Measurements from ENCODE around the gene MOAP1. TPM values are rescaled to one million over a fixed set of nuclear protein-coding genes. Genes with fewer than 3 reads are reported as not detected.

MOAP1 gene
- total RNA-seq, 4 donors from 2014 or later = 12.6 to 31.6 (median 27.4) TPM

DNA sequence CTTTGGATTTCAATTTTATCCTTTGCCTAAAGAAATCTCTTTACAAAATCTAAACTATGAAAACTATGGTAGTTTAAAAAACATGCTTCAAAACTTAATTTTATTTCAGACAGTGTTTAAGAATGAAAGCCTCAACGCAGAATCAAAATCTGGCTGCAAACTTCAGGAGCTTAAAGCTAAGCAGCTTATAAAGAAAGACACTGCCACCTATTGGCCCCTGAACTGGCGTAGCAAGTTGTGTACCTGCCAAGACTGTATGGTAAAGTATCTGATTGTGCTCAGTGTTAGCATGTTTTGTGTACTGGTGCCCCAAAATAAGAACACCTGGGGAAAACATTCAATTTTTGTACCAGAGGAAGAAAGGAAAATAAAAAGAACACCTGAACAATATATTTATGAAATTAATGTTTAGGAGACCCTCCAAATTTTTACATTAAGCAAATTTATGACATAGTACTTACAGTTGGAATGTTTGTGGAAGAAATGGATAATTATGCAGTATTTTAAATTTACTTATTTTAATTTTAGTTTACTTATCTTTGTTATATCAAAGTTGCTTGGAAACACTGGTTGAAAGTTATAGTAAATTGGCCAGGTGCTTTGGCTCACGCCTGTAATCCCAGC lies 34.5 kb upstream of the MOAP1 start:
- TF ChIP-seq, protein P1, sequence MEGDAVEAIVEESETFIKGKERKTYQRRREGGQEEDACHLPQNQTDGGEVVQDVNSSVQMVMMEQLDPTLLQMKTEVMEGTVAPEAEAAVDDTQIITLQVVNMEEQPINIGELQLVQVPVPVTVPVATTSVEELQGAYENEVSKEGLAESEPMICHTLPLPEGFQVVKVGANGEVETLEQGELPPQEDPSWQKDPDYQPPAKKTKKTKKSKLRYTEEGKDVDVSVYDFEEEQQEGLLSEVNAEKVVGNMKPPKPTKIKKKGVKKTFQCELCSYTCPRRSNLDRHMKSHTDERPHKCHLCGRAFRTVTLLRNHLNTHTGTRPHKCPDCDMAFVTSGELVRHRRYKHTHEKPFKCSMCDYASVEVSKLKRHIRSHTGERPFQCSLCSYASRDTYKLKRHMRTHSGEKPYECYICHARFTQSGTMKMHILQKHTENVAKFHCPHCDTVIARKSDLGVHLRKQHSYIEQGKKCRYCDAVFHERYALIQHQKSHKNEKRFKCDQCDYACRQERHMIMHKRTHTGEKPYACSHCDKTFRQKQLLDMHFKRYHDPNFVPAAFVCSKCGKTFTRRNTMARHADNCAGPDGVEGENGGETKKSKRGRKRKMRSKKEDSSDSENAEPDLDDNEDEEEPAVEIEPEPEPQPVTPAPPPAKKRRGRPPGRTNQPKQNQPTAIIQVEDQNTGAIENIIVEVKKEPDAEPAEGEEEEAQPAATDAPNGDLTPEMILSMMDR (IDR thresholded peaks at IDR 0.05; ENCODE audit: low read depth) = no peak

DNA sequence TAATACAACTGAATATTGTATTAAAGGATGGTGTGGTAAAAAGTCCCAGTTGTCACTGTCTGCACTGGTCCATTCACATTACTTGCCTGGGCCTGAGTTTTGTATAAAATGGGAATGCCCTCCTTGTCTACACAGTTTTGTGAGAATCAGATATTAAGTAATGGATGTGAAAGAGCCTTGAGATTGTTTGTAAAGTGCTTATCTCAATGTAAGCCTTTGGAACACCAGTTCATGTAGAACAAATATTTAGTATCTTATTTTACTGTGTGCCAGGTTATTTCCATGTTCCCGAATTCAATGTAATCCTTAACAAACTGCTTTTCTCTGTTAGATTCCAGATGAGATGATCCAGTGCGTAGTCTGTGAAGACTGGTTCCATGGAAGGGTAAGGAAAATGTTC lies 29.9 kb upstream of the MOAP1 start:
- TF ChIP-seq, protein P1 (IDR thresholded peaks at IDR 0.05; ENCODE audit: low read depth) = no peak

DNA sequence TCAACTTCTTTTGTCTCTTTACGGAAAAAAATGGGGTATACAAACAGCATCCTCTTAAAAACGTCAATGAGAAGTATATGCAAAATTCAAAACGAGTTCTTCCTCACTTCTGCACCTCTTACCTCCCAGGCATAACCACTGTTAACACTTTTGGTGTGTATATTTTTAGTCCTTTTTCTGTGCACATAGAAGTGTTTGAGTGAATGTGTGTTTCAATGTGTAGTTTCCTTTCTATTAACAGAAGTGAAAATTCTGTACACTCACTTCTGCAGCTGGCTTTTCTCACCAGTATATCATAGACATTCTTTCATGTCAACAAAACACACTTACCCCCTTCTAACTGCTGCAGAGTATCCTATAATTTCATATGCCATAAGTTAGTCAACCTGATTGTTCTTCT lies 27.7 kb upstream of the MOAP1 start:
- TF ChIP-seq, protein P1 (IDR thresholded peaks at IDR 0.05; ENCODE audit: low read depth) = no peak

DNA sequence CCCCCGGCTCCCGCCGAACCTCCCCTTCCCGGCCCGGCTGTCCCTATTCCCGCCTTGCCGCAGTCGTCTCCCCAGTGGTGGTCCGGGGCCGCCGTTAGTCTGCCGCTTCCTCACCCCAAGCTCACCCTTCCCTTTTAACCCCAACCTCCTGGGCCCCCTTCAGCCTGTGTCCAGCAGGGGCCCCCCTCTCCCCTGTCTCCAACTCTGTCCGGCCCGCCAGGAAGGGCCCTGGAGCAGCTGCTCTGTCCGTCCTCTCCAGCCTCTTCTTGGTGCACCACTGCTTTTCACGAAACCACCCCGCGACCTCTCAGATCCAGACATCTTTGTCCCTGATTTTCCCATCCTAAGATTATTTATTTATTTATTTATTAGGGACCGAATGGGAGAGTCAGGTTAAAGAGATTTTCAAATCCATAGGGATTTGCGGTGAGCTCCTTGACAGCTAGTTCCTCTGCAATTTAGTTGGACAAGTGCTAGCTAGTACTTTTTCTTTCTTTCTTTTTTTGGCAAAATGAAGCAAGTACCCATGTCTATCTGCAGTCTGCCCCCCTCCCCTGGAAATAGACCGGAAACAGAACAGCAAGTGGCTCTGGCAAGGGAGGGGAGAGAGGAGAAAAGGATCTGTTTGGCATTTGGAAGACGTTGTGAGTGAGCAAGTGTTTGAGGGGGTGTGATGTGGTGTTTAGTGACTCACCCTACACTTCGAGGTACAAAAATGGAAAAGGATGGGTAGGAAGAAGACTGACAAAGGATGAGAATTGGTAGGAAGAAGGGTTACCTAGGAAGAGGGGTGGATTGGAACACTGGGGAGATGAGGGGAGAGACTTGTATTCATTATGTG lies 23.0 kb upstream of the MOAP1 start:
- TF ChIP-seq, protein P1 (IDR thresholded peaks at IDR 0.05; ENCODE audit: low read depth) = no peak

DNA sequence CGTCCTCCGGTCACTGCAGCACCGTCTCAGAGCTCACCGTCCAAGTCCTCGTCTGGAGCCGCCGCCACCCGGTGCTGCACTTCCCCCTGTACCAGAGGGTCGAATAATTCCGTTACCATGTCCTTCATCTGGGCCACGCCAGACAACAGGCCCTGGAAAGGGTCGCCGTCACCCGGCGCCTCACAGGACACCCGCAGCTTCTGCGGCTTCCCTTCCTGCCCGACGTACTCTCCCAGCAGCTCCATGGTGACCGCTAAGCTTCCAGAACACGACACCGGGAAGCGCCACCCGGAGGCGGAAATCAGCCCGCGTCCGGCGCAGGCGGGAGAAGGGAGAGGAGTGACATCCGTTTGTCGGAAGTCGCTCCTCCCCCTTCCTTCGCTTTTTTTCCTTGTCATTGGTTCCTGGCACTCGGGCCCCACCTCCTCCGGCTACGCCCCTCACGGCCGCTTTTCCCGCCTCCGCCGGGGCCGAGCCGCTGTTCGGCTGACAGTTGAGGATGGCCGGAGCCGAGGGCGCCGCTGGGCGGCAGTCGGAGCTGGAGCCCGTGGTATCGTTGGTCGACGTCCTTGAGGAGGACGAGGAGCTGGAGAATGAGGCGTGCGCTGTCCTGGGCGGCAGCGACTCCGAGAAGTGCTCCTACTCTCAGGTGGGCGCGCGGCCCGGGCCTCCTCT lies 22.2 kb upstream of the MOAP1 start, which contains the start of the genes GON7 and UBR7:
Gene GON7, minus strand, starts transcription at position 273 of the 675 bp plus-strand sequence. Its CDS starts 28 bp downstream, at position 245.
Gene UBR7, plus strand, starts transcription at position 464 of the 675 bp plus-strand sequence. Its CDS starts 36 bp downstream, at position 500.
- TF ChIP-seq, protein P1 (IDR thresholded peaks at IDR 0.05; ENCODE audit: low read depth) = no peak

DNA sequence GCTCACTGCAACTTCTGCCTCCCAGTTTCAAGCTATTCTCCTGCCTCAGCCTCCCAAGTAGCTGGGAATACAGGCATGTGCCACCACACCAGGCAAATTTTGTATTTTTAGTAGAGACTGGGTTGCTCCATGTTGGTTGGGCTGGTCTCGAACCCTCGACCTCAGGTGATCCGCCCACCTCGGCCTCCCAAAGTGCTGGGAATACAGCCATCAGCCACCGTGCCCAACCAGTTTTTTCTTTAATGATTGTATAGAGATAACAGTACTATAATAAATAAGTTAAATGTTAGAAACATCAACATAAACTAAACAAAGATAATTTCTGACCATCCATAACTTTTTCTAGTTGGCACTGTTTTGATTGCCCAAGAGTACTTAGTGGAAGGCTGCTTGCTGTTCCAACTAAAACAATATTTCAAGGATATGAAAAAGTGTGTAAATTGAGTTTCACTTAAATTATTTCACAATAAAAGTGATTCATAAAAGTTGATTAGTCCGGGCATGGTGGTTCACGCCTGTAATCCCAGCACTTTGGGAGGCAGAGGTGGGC lies 16.5 kb upstream of the MOAP1 start:
- TF ChIP-seq, protein P1 (IDR thresholded peaks at IDR 0.05; ENCODE audit: low read depth) = no peak

Data from subcutaneous adipose tissue (tissue), 4 donors.